GM19239 (cell line): ENCODE measurements around the gene SULT2B1.

ENCODE experiments used
- DNase-seq: peaks from one replicate; pipeline ENCODE4 v3.0.0; 2011; ENCODE audit warnings: low spot score; ENCODE audit not compliant: insufficient read length
- FAIRE-seq: peaks from 2 replicates; lab custom pipeline; 2011; peaks lifted over from hg19 to GRCh38; lab: Jason Lieb, UNC

The SULT2B1 gene

GRCh38 chr19:48596679-48597465 is 44.9 kb downstream of the SULT2B1 start:
- FAIRE-seq (no peak), DNase-seq (no peak)

DNA sequence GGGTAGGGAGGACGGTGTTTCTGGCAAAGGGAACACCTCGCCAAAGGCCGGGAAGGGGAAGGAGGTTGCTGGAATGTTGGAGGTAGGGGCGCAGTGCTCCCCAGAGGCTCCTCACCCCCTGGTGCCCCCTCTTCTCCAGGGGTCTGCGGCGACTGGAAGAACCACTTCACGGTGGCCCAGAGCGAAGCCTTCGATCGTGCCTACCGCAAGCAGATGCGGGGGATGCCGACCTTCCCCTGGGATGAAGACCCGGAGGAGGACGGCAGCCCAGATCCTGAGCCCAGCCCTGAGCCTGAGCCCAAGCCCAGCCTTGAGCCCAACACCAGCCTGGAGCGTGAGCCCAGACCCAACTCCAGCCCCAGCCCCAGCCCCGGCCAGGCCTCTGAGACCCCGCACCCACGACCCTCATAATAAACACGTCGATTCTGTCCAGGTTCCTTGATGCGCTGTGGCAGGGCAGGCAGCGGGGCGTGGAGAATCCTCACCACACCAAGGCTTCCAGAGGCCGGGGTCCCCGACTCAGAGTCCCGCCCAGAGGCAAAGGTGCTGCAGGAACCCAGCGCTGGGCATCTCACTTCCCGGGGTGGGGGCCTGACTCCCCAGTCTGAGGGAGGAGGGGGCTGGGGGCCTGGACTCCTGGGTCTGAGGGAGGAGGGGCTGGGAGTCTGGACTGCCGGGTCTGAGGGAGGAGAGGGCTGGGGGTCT is 47.2 kb downstream of the SULT2B1 start:
- FAIRE-seq (no peak), DNase-seq (no peak)

DNA sequence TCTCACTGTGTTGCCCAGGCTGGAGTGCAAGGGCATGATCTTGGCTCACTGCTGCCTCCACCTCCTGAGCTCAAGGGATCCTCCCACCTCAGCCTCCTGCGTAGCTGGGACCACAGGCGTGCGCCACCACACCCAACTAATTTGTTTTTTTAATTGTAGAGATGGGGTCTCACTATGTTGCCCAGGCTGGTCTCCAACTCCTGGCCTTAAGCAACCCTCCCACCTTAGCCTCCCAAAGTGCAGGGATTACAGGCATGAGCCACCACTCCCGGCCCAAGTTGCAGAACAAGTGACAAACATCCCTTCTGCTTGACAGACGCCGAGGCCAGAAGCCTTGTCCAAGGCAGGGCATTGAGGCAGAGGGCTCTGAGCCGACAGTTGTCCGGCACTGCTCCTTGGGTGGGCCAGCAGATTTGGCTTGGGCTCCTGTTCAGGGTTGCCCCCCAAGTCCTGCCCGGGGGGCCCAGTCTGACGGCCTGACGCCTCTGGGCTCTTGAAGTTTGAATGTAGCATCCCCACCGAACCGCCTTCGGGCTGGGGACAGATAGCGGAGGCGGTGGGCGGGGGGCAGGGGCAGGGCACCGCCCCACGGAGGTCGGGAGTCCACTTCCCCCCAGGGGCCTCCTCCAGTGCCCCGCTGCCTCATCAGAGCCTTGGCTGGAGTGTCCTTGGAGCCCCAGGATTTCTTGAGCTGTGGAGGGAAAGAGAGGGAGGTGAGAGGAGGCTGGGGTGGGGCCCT is 48.9 kb downstream of the SULT2B1 start:
- FAIRE-seq (no peak), DNase-seq (no peak)

- DNase-seq (no peak), FAIRE-seq (no peak)
These were observed 51.0 kb downstream of the SULT2B1 start for GRCh38 chr19:48603001-48603400.

DNA sequence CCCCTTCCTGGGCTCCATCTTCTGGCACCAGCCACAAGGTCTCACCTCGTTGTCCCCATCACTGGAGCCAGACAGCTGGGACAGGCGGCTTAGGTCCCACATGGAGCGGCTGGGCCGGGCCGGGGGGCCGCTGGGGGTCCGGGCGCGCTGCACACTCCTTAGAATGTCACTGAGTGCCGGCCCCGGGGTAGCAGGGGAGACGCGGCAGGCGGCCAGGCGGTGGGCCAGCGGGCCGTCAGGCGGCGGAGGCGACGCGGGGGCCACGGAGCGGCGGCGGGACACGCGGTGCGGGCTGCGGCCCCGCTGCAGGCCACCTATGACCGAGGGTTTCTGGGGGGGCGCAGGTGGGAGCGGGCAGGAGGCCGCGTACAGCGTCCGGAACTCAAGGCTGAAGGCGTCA is 51.5 kb downstream of the SULT2B1 start:
- no peak for FAIRE-seq

DNA sequence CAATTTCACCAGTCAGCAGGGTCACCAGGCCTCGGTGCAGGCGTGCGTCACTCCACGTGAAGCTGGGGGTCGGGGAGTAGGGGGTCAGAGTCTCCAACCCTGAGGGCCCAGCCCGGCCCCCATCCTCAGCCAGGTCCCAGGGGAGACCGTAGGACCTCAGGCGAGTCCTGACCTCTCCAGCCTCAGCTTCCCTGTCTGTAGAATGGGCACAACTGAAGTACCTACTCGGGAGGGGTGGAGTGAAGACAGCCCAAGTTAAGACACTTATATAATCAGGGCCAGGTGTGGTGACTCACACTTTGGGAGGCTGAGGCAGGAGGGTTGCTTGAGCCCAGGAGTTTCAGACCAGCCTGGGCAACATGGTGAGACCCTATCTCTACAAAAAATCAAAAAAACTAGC is 51.9 kb downstream of the SULT2B1 start:
- DNase-seq = no peak
- no peak for FAIRE-seq

More for the DNA sequence above, 51.5 kb downstream of the SULT2B1 start:
- no peak for DNase-seq

DNA sequence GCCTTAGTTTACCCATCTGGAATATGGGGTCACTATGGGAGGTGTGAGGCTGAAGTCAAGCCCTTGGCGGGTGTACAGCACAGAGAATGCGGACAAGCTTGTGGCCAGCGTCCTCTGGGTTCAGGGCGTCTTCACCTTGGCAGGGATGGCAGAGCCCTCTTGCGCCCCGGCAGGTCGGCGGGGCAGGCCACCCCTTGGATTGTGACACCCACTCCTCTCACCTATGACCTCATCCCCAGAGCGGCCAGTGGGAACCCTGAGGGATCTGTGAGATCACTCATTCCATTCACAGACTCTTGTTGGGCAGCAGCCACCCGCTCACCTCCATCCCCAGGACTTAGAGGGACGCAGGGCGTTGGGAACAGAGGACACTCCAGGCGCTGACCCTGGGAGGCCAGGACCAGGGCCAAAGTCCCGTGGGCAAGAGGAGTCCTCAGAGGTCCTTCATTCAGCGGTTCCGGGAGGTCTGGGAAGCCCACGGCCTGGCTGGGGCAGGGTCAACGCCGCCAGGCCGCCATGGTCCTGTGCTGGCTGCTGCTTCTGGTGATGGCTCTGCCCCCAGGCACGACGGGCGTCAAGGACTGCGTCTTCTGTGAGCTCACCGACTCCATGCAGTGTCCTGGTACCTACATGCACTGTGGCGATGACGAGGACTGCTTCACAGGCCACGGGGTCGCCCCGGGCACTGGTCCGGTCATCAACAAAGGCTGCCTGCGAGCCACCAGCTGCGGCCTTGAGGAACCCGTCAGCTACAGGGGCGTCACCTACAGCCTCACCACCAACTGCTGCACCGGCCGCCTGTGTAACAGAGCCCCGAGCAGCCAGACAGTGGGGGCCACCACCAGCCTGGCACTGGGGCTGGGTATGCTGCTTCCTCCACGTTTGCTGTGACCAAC is 54.7 kb downstream of the SULT2B1 start, which contains the start of gene SPACA4:
Gene SPACA4 (plus strand): TSS at position 280 of the 896 bp plus-strand sequence. CDS start 237 bp downstream, at position 517.
- DNase-seq (no peak), FAIRE-seq (no peak)

GRCh38 chr19:48607359-48607755 is 55.4 kb downstream of the SULT2B1 start:
- FAIRE-seq (no peak), DNase-seq (no peak)

GRCh38 chr19:48608798-48609263 is 56.9 kb downstream of the SULT2B1 start:
- FAIRE-seq (peak; percentile 79), DNase-seq (peak; percentile 86)

GRCh38 chr19:48609571-48610108 is 57.7 kb downstream of the SULT2B1 start:
- DNase-seq (no peak), FAIRE-seq (no peak)

DNA sequence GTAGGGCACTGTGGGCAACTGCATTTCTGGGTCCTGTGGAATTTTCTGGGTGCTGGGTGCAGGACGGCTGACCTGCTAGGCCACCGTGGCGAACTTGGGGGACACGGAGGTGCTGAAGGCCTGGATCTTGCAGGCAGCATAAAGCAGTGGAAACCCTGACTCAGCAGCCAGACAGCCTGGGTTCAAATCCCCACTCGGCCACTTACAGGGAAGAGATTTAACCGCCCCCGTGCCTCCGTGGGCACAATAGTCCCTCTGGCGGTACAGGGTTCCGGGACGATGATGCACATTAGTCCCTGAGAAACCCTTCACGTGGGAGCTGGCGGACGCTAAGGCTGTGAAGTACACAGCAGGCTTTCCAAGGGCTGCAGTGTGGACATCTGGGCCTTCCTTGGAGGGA is 59.9 kb downstream of the SULT2B1 start:
- FAIRE-seq (no peak), DNase-seq (no peak)

GRCh38 chr19:48613024-48613851 is 61.3 kb downstream of the SULT2B1 start:
- DNase-seq (no peak), FAIRE-seq (no peak)

- FAIRE-seq (no peak), DNase-seq (no peak)
These were observed 62.0 kb downstream of the SULT2B1 start for GRCh38 chr19:48613852-48614435.

- FAIRE-seq (no peak), DNase-seq (no peak)
These were observed 62.7 kb downstream of the SULT2B1 start, which contains the start of gene FAM83E for GRCh38 chr19:48614436-48615230. TSS of gene FAM83E (minus strand) at chr19:48615076. CDS start at chr19:48613372, 1,704 bp downstream.

DNA sequence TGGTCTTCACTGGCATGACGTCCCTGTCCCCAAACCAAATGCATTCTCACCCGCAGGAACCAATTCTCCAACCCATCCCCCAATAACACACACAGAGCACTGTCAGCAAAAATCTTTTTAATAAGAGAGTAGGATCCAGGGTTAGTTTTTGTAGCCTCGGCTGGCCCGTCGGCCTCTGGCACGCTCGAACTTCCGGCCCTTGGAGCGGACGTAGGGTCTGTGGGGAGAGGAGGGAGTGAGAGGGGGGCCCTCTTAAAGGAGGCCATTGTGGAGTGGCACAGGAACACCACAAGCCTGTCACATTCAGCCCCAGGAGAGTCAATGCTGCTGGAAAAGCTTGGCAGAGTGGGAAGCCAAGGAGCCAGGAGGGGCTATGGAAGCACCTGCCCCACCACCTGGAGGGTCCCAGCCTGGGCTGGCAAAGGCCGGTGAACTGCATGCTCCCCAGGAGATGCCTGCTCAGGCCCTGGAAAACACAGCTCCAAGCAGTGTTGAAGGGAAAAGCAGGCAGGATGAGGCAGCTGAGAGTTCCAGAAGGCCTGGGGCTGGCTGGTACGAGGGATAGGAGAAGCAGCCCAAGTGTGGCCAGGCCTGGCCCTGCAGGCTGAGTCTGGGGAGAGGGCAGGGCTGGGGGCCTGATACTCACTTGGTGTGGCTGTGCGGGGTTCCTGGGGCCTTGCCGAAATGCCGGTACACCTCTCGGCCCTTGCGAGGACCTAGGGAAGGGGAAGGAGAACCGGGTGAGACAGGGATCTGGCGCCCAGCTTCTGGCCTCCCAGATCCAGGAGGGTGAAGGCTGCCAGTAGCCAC is 63.5 kb downstream of the SULT2B1 start:
- DNase-seq = no peak
- no peak for FAIRE-seq

- DNase-seq (no peak), FAIRE-seq (no peak)
These were observed 64.1 kb downstream of the SULT2B1 start for GRCh38 chr19:48616041-48616436.
